Activated T-helper 17 cell treated with anti-CD3 and anti-CD28 coated beads, Interleukin-2, amount 50 U/mL, for 72 hours (primary cell): ENCODE measurements around the gene SECISBP2L. TPM values are rescaled to one million over a fixed set of nuclear protein-coding genes. Genes with fewer than 3 reads are reported as not detected.

ENCODE experiments used
- ATAC-seq: fragments of 150-1000 bp; cut with Tn5 transposase; replicated peaks from 2 replicates; pipeline ENCODE4 v1.10.0; 2021; ENCODE audit warnings: mild to moderate bottlenecking, moderate library complexity
- H3K27ac Mint-ChIP-seq: one replicate; pipeline ENCODE4 v1.8.0; 2022; ENCODE audit warnings: mixed read lengths
- H3K27me3 Mint-ChIP-seq: one replicate; pipeline ENCODE4 v1.8.0; 2022; ENCODE audit warnings: mixed read lengths
- H3K36me3 Mint-ChIP-seq: one replicate; pipeline ENCODE4 v1.8.0; 2022; ENCODE audit warnings: low read depth, mild to moderate bottlenecking, mixed read lengths
- H3K4me1 Mint-ChIP-seq: one replicate; pipeline ENCODE4 v1.8.0; 2022; ENCODE audit warnings: mixed read lengths
- H3K4me3 Mint-ChIP-seq: one replicate; pipeline ENCODE4 v1.8.0; 2022; ENCODE audit warnings: mild to moderate bottlenecking, mixed read lengths
- H3K9me3 Mint-ChIP-seq: one replicate; pipeline ENCODE4 v1.8.0; 2022; ENCODE audit warnings: mixed read lengths
- total RNA-seq, 2 donors: library from RNA; stranded (reverse); gene quantifications; one replicate each; pipeline ENCODE4 v1.2.3, GENCODE V29; 2022

SECISBP2L gene
- total RNA-seq, 2 donors from 2014 or later: 20.1 to 40.2 TPM

GRCh38 chr15:48946074-48946839, 100.0 kb downstream of the SECISBP2L start:
- no peaks in the 10 kb centered on the region for H3K9me3 Mint-ChIP-seq
- peaks cover 1% of the 10 kb centered on the region for H3K4me1 Mint-ChIP-seq
- H3K36me3 Mint-ChIP-seq: no peaks in the 10 kb centered on the region
- H3K27me3 Mint-ChIP-seq: peaks cover 24% of the 10 kb centered on the region
- peak overlapping the region; percentile 43 for H3K27ac Mint-ChIP-seq
- H3K4me3 Mint-ChIP-seq: no peak overlapping the region
- ATAC-seq: peak; percentile 96

DNA sequence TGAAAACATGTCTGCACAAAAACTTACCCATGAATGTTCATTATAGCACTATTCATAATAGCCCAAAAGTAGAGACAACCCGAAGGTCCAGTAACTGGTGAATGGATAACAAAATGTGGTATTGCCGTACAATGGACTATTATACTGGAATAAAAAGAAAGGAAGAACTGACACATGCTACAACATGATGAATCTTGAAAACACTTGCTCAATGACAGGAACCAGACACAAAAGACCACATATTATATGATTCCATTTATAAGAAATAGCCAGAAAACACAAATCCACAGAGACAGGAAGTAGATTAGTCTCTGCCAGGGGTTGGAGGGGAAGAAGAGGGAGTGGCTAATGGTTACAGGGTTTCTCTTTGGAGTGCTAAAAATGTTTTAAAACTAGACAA, 100.9 kb downstream of the SECISBP2L start:
- ATAC-seq: no peak
- no peak overlapping the region for H3K27ac Mint-ChIP-seq

DNA sequence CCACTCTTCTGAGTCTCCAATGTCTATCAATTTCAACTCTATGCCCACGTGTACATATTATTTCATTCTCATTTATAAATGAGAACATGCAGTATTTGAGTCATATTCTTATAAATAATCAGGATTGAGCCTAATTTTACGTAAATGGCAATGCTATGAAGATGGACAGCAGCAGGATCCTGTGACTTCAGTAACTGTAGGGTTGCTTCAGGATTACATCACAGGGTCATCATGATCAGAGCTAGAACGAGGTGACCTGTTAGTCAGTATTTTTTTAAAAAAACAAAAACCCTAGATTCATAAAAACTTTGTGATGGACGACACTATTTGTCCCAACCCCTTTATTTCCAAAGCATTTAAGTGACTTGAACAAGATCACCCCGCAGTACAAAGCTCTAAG, 104.3 kb downstream of the SECISBP2L start:
- Mint-ChIP-seq H3K4me3 (no peak overlapping the region), H3K4me1 (peaks cover 7% of the 10 kb centered on the region), H3K27ac (no peak overlapping the region), H3K36me3 (no peaks in the 10 kb centered on the region), H3K9me3 (no peaks in the 10 kb centered on the region), H3K27me3 (peaks cover 28% of the 10 kb centered on the region)
- ATAC-seq: no peak

More for the DNA sequence above, 100.9 kb downstream of the SECISBP2L start:
- Mint-ChIP-seq H3K27me3 (peaks cover 21% of the 10 kb centered on the region), H3K4me1 (peaks cover 7% of the 10 kb centered on the region), H3K36me3 (no peaks in the 10 kb centered on the region), H3K9me3 (no peaks in the 10 kb centered on the region), H3K4me3 (no peak overlapping the region)

DNA sequence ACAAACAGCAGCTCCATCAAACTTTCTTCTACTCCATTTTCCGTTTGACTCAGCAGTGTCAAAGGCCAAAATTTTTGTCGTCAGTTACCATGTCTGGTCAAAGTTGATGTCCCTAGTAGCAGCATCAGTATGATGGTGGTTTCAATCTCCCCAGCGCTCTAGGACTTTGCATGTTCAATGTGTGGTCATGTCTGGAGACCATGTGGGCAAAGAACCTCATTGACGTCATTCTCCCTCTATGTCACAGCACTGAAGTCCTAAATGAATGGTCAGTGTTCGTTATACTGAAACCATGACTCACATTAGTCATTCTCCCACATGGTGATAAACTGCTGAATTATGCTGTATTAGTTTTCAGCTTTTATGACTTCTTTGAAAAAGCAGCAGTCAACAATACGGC, 105.7 kb downstream of the SECISBP2L start:
- no peaks in the 10 kb centered on the region for H3K9me3 Mint-ChIP-seq
- H3K4me3 Mint-ChIP-seq: peak overlapping the region; percentile 35
- H3K36me3 Mint-ChIP-seq: no peaks in the 10 kb centered on the region
- H3K27ac Mint-ChIP-seq: peak overlapping the region; percentile 39
- peak; percentile 93 for ATAC-seq
- peaks cover 34% of the 10 kb centered on the region for H3K27me3 Mint-ChIP-seq
- H3K4me1 Mint-ChIP-seq: peaks cover 7% of the 10 kb centered on the region

DNA sequence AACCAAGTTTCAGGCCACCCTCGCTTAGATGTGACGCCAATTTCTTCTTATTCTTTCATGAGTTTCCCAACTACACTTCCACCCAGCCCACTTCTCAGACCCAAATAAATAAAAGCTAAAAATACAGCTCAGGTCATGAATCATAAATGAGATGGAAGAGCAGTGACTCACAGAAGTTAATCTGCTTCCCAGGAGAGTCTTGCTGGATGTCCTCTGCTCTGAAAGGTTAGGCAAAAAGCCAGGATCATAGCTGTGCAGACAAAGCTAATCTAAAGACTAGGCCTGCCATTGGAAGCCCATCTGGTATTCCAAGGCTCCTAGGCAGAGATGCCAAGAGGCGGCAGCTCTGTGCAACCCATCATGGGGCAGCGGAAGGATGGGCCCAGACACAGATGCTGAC, 106.6 kb downstream of the SECISBP2L start:
- Mint-ChIP-seq H3K4me1 (peaks cover 7% of the 10 kb centered on the region), H3K4me3 (no peak overlapping the region), H3K27ac (no peak overlapping the region), H3K9me3 (no peaks in the 10 kb centered on the region), H3K36me3 (no peaks in the 10 kb centered on the region), H3K27me3 (peaks cover 42% of the 10 kb centered on the region)
- ATAC-seq: no peak

Other genes starting within 250 kb of the SECISBP2L start
- gene CEP152, start 235.4 kb downstream of the SECISBP2L start, total RNA-seq: 10 to 100 TPM; 26.7 to 34.0 TPM
- gene EID1, start 168.3 kb downstream of the SECISBP2L start, total RNA-seq: 10 to 100 TPM; 67.5 to 96.9 TPM
- gene SHC4, start 82.5 kb downstream of the SECISBP2L start, total RNA-seq: 1 to 10 TPM; 1.0 TPM
- gene COPS2, start 109.2 kb upstream of the SECISBP2L start, total RNA-seq: 10 to 100 TPM; 66.1 to 86.2 TPM
- 10 to 100 TPM; 33.8 to 37.8 TPM for gene GALK2, start 123.8 kb upstream of the SECISBP2L start, total RNA-seq